Activated B cell treated with CpG ODN at 0.5 μM for 24 hours (primary cell): Measurements from ENCODE around the gene CKAP5. TPM values are rescaled to one million over a fixed set of nuclear protein-coding genes. Genes with fewer than 3 reads are reported as not detected.

Experiments
- ATAC-seq: fragments of 200-7000 bp; cut with Tn5 transposase; one replicate; pipeline ENCODE4 v1.10.0; 2021; ENCODE audit warnings: low read depth, mild to moderate bottlenecking, moderate library complexity
- CTCF ChIA-PET: fragments of 350-600 bp; sonication (Branson Sonifier 250); formaldehyde crosslinking; loops from one replicate; lab custom pipeline; 2021; ENCODE audit warnings: antibody characterized with exemption; lab: Charles Lee
- POLR2A ChIA-PET: fragments of 350-600 bp; sonication (Branson Sonifier 250); formaldehyde crosslinking; loops from one replicate; lab custom pipeline; 2021; ENCODE audit warnings: antibody characterized with exemption; lab: Charles Lee
- DNase-seq: peaks from one replicate; pipeline ENCODE4 v3.0.0; 2022
- H3K27ac Mint-ChIP-seq: one replicate; pipeline ENCODE4 v1.8.0; 2020; ENCODE audit warnings: mixed read lengths
- H3K27me3 Mint-ChIP-seq: one replicate; pipeline ENCODE4 v1.8.0; 2021; ENCODE audit warnings: mixed read lengths
- H3K36me3 Mint-ChIP-seq: one replicate; pipeline ENCODE4 v1.8.0; 2021; ENCODE audit warnings: low read depth, mixed read lengths
- H3K4me1 Mint-ChIP-seq: one replicate; pipeline ENCODE4 v1.8.0; 2021; ENCODE audit warnings: mixed read lengths
- H3K4me3 Mint-ChIP-seq: one replicate; pipeline ENCODE4 v1.8.0; 2020; ENCODE audit warnings: mild to moderate bottlenecking, mixed read lengths
- H3K9me3 Mint-ChIP-seq: one replicate; pipeline ENCODE4 v1.8.0; 2020; ENCODE audit warnings: mixed read lengths
- CTCF ChIP-seq: fragments of 200-600 bp; IDR thresholded peaks from one replicate; pipeline ENCODE4 v1.8.0; 2022; ENCODE audit warnings: antibody characterized with exemption, mild to moderate bottlenecking
- intact Hi-C: fragments of 100-400 bp; cut with micrococcal nuclease; formaldehyde crosslinking; loops from one replicate; pipeline ENCODE4 v1.15.1; 2024
- total RNA-seq: library from RNA; stranded (reverse); gene quantifications from 2 replicates; pipeline ENCODE4 v1.2.3, GENCODE V29; 2022

CKAP5 gene
- total RNA-seq, 1 donor from 2014 or later: 50.4 TPM

GRCh38 chr11:46836870-46837269 is 9.2 kb downstream of the CKAP5 start:
- Mint-ChIP-seq H3K4me1 (peaks cover 7% of the 10 kb centered on the region), H3K4me3 (no peak overlapping the region), H3K27me3 (no peaks in the 10 kb centered on the region), H3K9me3 (no peaks in the 10 kb centered on the region), H3K36me3 (peaks cover 3% of the 10 kb centered on the region), H3K27ac (no peak overlapping the region)
- ATAC-seq (no peak), DNase-seq (no peak)
- no peak for TF ChIP-seq CTCF
- POLR2A ChIA-PET: no interaction called here
- CTCF ChIA-PET: no interaction called here
- intact Hi-C loops: no loop called here

GRCh38 chr11:46836431-46836830 is 9.6 kb downstream of the CKAP5 start:
- peaks cover 2% of the 10 kb centered on the region for H3K36me3 Mint-ChIP-seq
- TF ChIP-seq CTCF: no peak
- ChIA-PET POLR2A (no interaction called here), CTCF (no interaction called here)
- no peak overlapping the region for H3K27ac Mint-ChIP-seq
- intact Hi-C loops: no loop called here
- DNase-seq: no peak
- peaks cover 7% of the 10 kb centered on the region for H3K4me1 Mint-ChIP-seq
- no peaks in the 10 kb centered on the region for H3K27me3 Mint-ChIP-seq
- no peak for ATAC-seq
- no peaks in the 10 kb centered on the region for H3K9me3 Mint-ChIP-seq
- H3K4me3 Mint-ChIP-seq: no peak overlapping the region

- intact Hi-C loops: no loop called here
- peaks cover 7% of the 10 kb centered on the region for H3K4me1 Mint-ChIP-seq
- POLR2A ChIA-PET: no interaction called here
- H3K27me3 Mint-ChIP-seq: no peaks in the 10 kb centered on the region
- ATAC-seq: no peak
- no peak for DNase-seq
- no peak for TF ChIP-seq CTCF
- no peaks in the 10 kb centered on the region for H3K9me3 Mint-ChIP-seq
- H3K27ac Mint-ChIP-seq: no peak overlapping the region
- CTCF ChIA-PET: no interaction called here
- no peak overlapping the region for H3K4me3 Mint-ChIP-seq
- no peaks in the 10 kb centered on the region for H3K36me3 Mint-ChIP-seq
These were observed 10.2 kb downstream of the CKAP5 start for GRCh38 chr11:46835897-46836296.

- CTCF ChIA-PET: interaction anchor here (1.0 kb wide), 1 partner anchor 16 kb away, joined by 3 read pairs; no protein-coding TSS in a partner anchor
These were observed 11.3 kb downstream of the CKAP5 start for GRCh38 chr11:46834821-46835220.

GRCh38 chr11:46832511-46833214 is 13.4 kb downstream of the CKAP5 start:
- CTCF ChIA-PET: no interaction called here
- Mint-ChIP-seq H3K27me3 (no peaks in the 10 kb centered on the region), H3K9me3 (no peaks in the 10 kb centered on the region), H3K4me3 (no peak overlapping the region), H3K4me1 (peaks cover 7% of the 10 kb centered on the region), H3K27ac (no peak overlapping the region), H3K36me3 (no peaks in the 10 kb centered on the region)
- no peak for ATAC-seq
- no peak for DNase-seq
- intact Hi-C loops: no loop called here
- POLR2A ChIA-PET: no interaction called here
- no peak for TF ChIP-seq CTCF

More at GRCh38 chr11:46834821-46835220, 11.3 kb downstream of the CKAP5 start:
- POLR2A ChIA-PET: no interaction called here
- no peak for TF ChIP-seq CTCF
- Mint-ChIP-seq H3K9me3 (no peaks in the 10 kb centered on the region), H3K4me1 (peaks cover 8% of the 10 kb centered on the region), H3K27ac (no peak overlapping the region), H3K4me3 (no peak overlapping the region), H3K36me3 (no peaks in the 10 kb centered on the region), H3K27me3 (no peaks in the 10 kb centered on the region)
- intact Hi-C loops: no loop called here
- ATAC-seq (no peak), DNase-seq (no peak)
